GM21367 (cell line): ENCODE data around the gene SCML1.

Experiments used
- ATAC-seq: cut with Tn5 transposase; IDR thresholded peaks from one replicate; pipeline ENCODE4 v1.9.1; 2021; ENCODE audit not compliant: unreplicated experiment

SCML1 gene

GRCh38 chrX:17788956-17789562 lies 51.8 kb downstream of the SCML1 start:
- no peak for ATAC-seq

- ATAC-seq: no peak
Measured at GRCh38 chrX:17792826-17793225, 55.5 kb downstream of the SCML1 start.

DNA sequence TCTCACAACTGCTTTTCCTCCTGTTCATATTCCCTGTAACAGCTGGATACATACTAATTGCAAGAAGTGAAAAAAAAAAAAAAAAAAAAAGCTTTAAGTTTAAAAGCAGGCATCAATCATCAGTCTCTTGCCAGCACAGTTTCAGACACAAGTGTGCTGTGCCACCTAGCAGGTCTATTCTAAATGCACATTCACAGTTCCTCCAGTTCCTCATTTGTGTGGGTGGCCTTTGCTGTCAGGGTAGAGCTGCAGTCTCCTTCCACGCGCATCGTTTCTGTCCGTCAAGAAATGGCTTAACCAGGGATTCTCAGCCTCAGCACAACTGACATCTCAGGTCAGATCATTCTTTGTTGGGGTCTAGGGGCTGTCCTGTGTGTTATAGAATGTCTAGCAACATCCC lies 61.6 kb downstream of the SCML1 start:
- no peak for ATAC-seq

- no peak for ATAC-seq
Measured at GRCh38 chrX:17801431-17801830, 64.1 kb downstream of the SCML1 start.

GRCh38 chrX:17802756-17803155 lies 65.5 kb downstream of the SCML1 start:
- no peak for ATAC-seq

GRCh38 chrX:17803449-17803848 lies 66.2 kb downstream of the SCML1 start:
- ATAC-seq: no peak
